Measurements from ENCODE around the gene EIF1.

DNA sequence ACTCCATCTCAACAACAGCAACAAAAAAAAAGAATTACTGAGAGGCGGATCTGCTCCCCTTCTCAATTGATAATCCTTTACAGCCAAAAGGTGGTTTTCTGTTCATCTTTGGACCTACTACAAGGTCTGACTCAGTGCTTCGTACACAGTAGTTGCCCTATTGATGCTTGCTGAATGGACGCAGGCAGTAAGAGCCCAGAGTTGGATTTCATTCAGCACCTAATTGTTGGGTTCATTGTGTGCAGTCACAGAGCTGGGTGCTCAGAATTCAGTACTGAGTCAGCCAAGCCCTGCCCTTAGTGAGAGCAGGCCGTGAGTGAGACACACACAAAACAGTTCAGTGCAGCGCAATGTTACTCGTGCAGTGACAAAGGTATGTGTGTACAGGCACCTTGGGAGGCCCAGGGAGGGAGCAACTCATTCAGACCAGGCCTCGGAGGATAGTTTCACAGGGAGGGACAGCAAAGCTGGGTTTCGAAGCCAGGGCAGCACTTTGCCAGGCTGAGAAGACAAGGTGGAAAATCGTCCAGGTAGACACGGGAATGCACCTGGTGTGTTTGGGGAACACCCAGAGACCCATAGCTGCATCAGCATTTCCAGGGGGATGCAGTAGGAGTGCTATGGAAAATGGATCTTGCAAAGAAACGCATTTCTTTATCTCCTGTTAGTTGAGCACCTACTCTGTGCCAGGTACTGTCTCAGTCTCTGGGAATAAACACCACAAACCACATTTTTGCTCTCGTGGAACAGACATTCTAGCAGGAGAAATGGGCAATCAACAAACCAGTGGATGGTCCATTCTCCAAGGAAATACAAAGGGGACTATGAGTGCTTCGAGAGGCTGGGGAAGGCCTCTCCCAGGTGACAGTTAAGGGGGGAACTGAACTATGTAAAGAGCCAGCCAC, 46.2 kb upstream of the EIF1 start:
- TF ChIP-seq, protein P1, sequence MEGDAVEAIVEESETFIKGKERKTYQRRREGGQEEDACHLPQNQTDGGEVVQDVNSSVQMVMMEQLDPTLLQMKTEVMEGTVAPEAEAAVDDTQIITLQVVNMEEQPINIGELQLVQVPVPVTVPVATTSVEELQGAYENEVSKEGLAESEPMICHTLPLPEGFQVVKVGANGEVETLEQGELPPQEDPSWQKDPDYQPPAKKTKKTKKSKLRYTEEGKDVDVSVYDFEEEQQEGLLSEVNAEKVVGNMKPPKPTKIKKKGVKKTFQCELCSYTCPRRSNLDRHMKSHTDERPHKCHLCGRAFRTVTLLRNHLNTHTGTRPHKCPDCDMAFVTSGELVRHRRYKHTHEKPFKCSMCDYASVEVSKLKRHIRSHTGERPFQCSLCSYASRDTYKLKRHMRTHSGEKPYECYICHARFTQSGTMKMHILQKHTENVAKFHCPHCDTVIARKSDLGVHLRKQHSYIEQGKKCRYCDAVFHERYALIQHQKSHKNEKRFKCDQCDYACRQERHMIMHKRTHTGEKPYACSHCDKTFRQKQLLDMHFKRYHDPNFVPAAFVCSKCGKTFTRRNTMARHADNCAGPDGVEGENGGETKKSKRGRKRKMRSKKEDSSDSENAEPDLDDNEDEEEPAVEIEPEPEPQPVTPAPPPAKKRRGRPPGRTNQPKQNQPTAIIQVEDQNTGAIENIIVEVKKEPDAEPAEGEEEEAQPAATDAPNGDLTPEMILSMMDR (conservative IDR thresholded peaks at IDR 0.05) = no peak
- no peak for TF ChIP-seq EZH2 (IDR thresholded peaks at IDR 0.05; ENCODE audit: low read depth)
